Right hindlimb (tissue), 1 donor: Measurements from ENCODE around the gene TXNRD2.
"Not testable (repeated sequence)": the region's sequence is repeated elsewhere in the genome, so short reads cannot be mapped to it uniquely, and the experiment has no call there.

Source experiments
- DNase-seq: peaks from one replicate; pipeline ENCODE4 v3.0.0-alpha.2; 2018

The TXNRD2 gene

GRCh38 chr22:19943082-19944026 lies 1.7 kb upstream of the TXNRD2 start:
- DNase-seq = no peak

GRCh38 chr22:19942157-19943081 lies 801 bp upstream of the TXNRD2 start:
- peak; percentile 65 for DNase-seq

- DNase-seq = no peak
These were observed 868 bp downstream of the TXNRD2 start for GRCh38 chr22:19940536-19941364.

- DNase-seq = no peak
These were observed 3.8 kb downstream of the TXNRD2 start for GRCh38 chr22:19937616-19938473.

- DNase-seq = no peak
These were observed 5.1 kb downstream of the TXNRD2 start for GRCh38 chr22:19936513-19936912.

- not testable (repeated sequence) for DNase-seq
These were observed 6.4 kb downstream of the TXNRD2 start for GRCh38 chr22:19935123-19935718.

- no peak for DNase-seq
These were observed 8.0 kb downstream of the TXNRD2 start for GRCh38 chr22:19933341-19934241.

GRCh38 chr22:19932367-19933206 lies 9.0 kb downstream of the TXNRD2 start:
- no peak for DNase-seq

- no peak for DNase-seq
These were observed 10.1 kb downstream of the TXNRD2 start for GRCh38 chr22:19931514-19931913.

- no peak for DNase-seq
These were observed 10.8 kb downstream of the TXNRD2 start for GRCh38 chr22:19930551-19931486.

- DNase-seq = no peak
These were observed 11.8 kb downstream of the TXNRD2 start for GRCh38 chr22:19929586-19930550.

GRCh38 chr22:19928207-19928606 lies 13.4 kb downstream of the TXNRD2 start:
- no peak for DNase-seq

GRCh38 chr22:19927696-19928095 lies 13.9 kb downstream of the TXNRD2 start:
- no peak for DNase-seq

GRCh38 chr22:19926028-19926427 lies 15.6 kb downstream of the TXNRD2 start:
- DNase-seq = not testable (repeated sequence)

GRCh38 chr22:19923914-19924513 lies 17.6 kb downstream of the TXNRD2 start:
- no peak for DNase-seq

- DNase-seq = peak; percentile 15
These were observed 20.0 kb downstream of the TXNRD2 start for GRCh38 chr22:19921544-19922081.
